HepG2 (cell line): ENCODE data around the gene RNMT. TPM values are rescaled to one million over a fixed set of nuclear protein-coding genes. Genes with fewer than 3 reads are reported as not detected.

Experiments
- CBX1 ChIP-seq: IDR thresholded peaks from one replicate; pipeline ENCODE4 v1.6.1; 2016; ENCODE audit warnings: antibody characterized with exemption, low read depth
- GATAD1 ChIP-seq: IDR thresholded peaks from 2 replicates; pipeline ENCODE4 v1.6.1; 2016; ENCODE audit warnings: missing genetic modification reagents, missing compliant biosample characterization
- HNF4G ChIP-seq, 2 experiments: sonication (generic) in 1 of 2; formaldehyde crosslinking in 1 of 2; IDR thresholded peaks; 2 replicates each; pipeline versions ENCODE4 v1.4.0 to v1.6.1; 2011 to 2020; ENCODE audit warnings: borderline replicate concordance in 2 of 2, low read depth in 2 of 2, mild to moderate bottlenecking in 2 of 2, low read length in 1 of 2, missing genetic modification reagents in 1 of 2, moderate library complexity in 1 of 2
- KDM5B ChIP-seq: sonication (generic); formaldehyde crosslinking; IDR thresholded peaks from 2 replicates; pipeline ENCODE4 v1.4.0; 2020; ENCODE audit warnings: missing genetic modification reagents, mild to moderate bottlenecking, borderline replicate concordance
- NR2C2 ChIP-seq: sonication (generic); formaldehyde crosslinking; IDR thresholded peaks from 2 replicates; pipeline ENCODE4 v1.4.0; 2020; ENCODE audit warnings: missing genetic modification reagents, mild to moderate bottlenecking, moderate library complexity, borderline replicate concordance
- REPIN1 ChIP-seq: sonication (generic); formaldehyde crosslinking; IDR thresholded peaks from 2 replicates; pipeline ENCODE4 v1.8.0; 2022; ENCODE audit warnings: missing genetic modification reagents, low read depth, mild to moderate bottlenecking, borderline replicate concordance
- TBP ChIP-seq: sonication (generic); formaldehyde crosslinking; IDR thresholded peaks from 2 replicates; pipeline ENCODE4 v1.5.0; 2020; ENCODE audit warnings: missing genetic modification reagents
- THAP9 ChIP-seq: sonication (generic); formaldehyde crosslinking; IDR thresholded peaks from 2 replicates; pipeline ENCODE4; 2020; ENCODE audit warnings: missing genetic modification reagents, mild to moderate bottlenecking, borderline replicate concordance
- ZBTB2 ChIP-seq: sonication (generic); formaldehyde crosslinking; IDR thresholded peaks from 2 replicates; pipeline ENCODE4 v1.8.0; 2022; ENCODE audit warnings: low read depth, missing genetic modification reagents
- ZBTB20 ChIP-seq: sonication (generic); formaldehyde crosslinking; IDR thresholded peaks from 2 replicates; pipeline ENCODE4 v1.8.1; 2023; ENCODE audit warnings: missing genetic modification reagents, low read depth, mild to moderate bottlenecking, borderline replicate concordance
- ZNF10 ChIP-seq: sonication (generic); formaldehyde crosslinking; IDR thresholded peaks from 2 replicates; pipeline ENCODE4 v1.4.0; 2020; ENCODE audit warnings: mild to moderate bottlenecking, low read depth, missing genetic modification reagents, borderline replicate concordance
- ZNF253 ChIP-seq: sonication (generic); formaldehyde crosslinking; IDR thresholded peaks from 2 replicates; pipeline ENCODE4 v1.8.0; 2022; ENCODE audit warnings: mild to moderate bottlenecking, missing genetic modification reagents, borderline replicate concordance
- ZNF382 ChIP-seq: sonication (generic); formaldehyde crosslinking; IDR thresholded peaks from 2 replicates; pipeline ENCODE4 v1.5.0; 2020; ENCODE audit warnings: missing genetic modification reagents, mild to moderate bottlenecking, borderline replicate concordance
- ZNF644 ChIP-seq: IDR thresholded peaks from 2 replicates; pipeline ENCODE4 v1.6.1; 2016; ENCODE audit warnings: low read depth
- ZNF780A ChIP-seq: sonication (generic); formaldehyde crosslinking; IDR thresholded peaks from 2 replicates; pipeline ENCODE4 v1.8.0; 2022; ENCODE audit warnings: mild to moderate bottlenecking, missing genetic modification reagents, moderate library complexity
- polyA plus RNA-seq, 8 experiments: library from polyadenylated mRNA; depleted of rRNA in 3 of 8; stranded (reverse) in 7 of 8; unstranded in 1 of 8; fragments of >200 nt; fragmentation: Illumina TruSeq in 4 of 8; extraction: Trizol in 4 of 8; gene quantifications; 2 replicates each; pipeline versions ENCODE4 v1.2.1 to v1.2.3, GENCODE V29; 2011 to 2016; ENCODE audit warnings: low read depth in 4 of 8, missing spikeins in 1 of 8, mixed read lengths in 1 of 8; ENCODE audit not compliant: insufficient read depth in 1 of 8
- total RNA-seq, 5 experiments: library from RNA; depleted of rRNA; stranded (reverse); fragments of >200 nt; fragmentation: Illumina TruSeq; extraction: Trizol; gene quantifications; 2 replicates each; pipeline ENCODE4 v1.2.3, GENCODE V29; 2016; ENCODE audit warnings: low read depth in 1 of 5
- TF ChIP-seq, protein P1 (sequence below): sonication (generic); formaldehyde crosslinking; IDR thresholded peaks from 2 replicates; pipeline ENCODE4 v1.4.0; 2020; ENCODE audit warnings: mild to moderate bottlenecking, missing genetic modification reagents
- TF ChIP-seq, protein P2 (sequence below): sonication (generic); formaldehyde crosslinking; IDR thresholded peaks from 2 replicates; pipeline ENCODE4 v1.4.0; 2020; ENCODE audit warnings: missing genetic modification reagents
- TF ChIP-seq, protein P3 (sequence below): sonication (generic); formaldehyde crosslinking; IDR thresholded peaks from 2 replicates; pipeline ENCODE4 v1.5.0; 2020; ENCODE audit warnings: missing genetic modification reagents, mild to moderate bottlenecking, borderline replicate concordance

The RNMT gene
- total and polyA plus RNA-seq, 2 of the 13 experiments (the other 11 are each of a cell fraction or from before 2014, with no cell fraction given), result 22.9 to 24.4 TPM

- TF ChIP-seq ZNF10 (no peak), REPIN1 (peak; percentile 93), ZBTB20 (CRISPR knock-in tag) (no peak; the same call in 1 of the 2 replicates), TBP (CRISPR knock-in tag) (no peak), GATAD1 (peak; percentile 96), CBX1 (peak; percentile 64), KDM5B (CRISPR knock-in tag) (peak; percentile 93; the same call in 1 of the 2 replicates), ZNF780A (CRISPR knock-in tag) (no peak; the same call in 1 of the 2 replicates), THAP9 (CRISPR knock-in tag) (0 out of 2 replicates have a peak, but pooled peaks have one; percentile 32), HNF4G (IDR thresholded peaks at IDR 0.05; ENCODE audit: borderline replicate concordance, low read depth, low read length) (no peak), HNF4G (CRISPR knock-in tag; IDR thresholded peaks at IDR 0.05; ENCODE audit: borderline replicate concordance, low read depth) (peak; percentile 63; the same call in 1 of the 2 replicates), ZNF253 (CRISPR knock-in tag) (0 out of 2 replicates have a peak, but pooled peaks have one; percentile 18), NR2C2 (CRISPR knock-in tag) (peak; percentile 94), ZBTB2 (CRISPR knock-in tag) (0 out of 2 replicates have a peak, but pooled peaks have one; percentile 53), ZNF382 (CRISPR knock-in tag) (no peak), ZNF644 (CRISPR knock-in tag) (no peak)
- TF ChIP-seq, protein P1, sequence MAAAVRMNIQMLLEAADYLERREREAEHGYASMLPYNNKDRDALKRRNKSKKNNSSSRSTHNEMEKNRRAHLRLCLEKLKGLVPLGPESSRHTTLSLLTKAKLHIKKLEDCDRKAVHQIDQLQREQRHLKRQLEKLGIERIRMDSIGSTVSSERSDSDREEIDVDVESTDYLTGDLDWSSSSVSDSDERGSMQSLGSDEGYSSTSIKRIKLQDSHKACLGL (CRISPR knock-in tag), result peak; percentile 98
- TF ChIP-seq, protein P2, sequence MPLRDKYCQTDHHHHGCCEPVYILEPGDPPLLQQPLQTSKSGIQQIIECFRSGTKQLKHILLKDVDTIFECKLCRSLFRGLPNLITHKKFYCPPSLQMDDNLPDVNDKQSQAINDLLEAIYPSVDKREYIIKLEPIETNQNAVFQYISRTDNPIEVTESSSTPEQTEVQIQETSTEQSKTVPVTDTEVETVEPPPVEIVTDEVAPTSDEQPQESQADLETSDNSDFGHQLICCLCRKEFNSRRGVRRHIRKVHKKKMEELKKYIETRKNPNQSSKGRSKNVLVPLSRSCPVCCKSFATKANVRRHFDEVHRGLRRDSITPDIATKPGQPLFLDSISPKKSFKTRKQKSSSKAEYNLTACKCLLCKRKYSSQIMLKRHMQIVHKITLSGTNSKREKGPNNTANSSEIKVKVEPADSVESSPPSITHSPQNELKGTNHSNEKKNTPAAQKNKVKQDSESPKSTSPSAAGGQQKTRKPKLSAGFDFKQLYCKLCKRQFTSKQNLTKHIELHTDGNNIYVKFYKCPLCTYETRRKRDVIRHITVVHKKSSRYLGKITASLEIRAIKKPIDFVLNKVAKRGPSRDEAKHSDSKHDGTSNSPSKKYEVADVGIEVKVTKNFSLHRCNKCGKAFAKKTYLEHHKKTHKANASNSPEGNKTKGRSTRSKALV, result peak; percentile 44; the same call in 1 of the 2 replicates
- TF ChIP-seq, protein P3, sequence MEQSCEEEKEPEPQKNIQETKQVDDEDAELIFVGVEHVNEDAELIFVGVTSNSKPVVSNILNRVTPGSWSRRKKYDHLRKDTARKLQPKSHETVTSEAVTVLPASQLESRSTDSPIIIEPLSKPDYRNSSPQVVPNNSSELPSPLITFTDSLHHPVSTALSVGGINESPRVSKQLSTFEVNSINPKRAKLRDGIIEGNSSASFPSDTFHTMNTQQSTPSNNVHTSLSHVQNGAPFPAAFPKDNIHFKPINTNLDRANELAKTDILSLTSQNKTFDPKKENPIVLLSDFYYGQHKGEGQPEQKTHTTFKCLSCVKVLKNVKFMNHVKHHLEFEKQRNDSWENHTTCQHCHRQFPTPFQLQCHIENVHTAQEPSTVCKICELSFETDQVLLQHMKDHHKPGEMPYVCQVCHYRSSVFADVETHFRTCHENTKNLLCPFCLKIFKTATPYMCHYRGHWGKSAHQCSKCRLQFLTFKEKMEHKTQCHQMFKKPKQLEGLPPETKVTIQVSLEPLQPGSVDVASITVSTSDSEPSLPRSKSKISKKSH (CRISPR knock-in tag), result peak; percentile 81; the same call in 1 of the 2 replicates
Measured at GRCh38 chr18:13726232-13726971, at the start of gene RNMT, which contains the start of gene FAM210A (continued).
